Erythroblast (primary cell): ENCODE measurements around the gene MYH10.

Experiments used
- GATA1 ChIP-seq: IDR thresholded peaks from 2 replicates; pipeline ENCODE4 v1.6.1; 2011; ENCODE audit warnings: low read depth, mild to moderate bottlenecking, control low read depth, low read length, moderate library complexity
- POLR2A ChIP-seq: IDR thresholded peaks from 2 replicates; pipeline ENCODE4 v1.6.1; 2011; ENCODE audit warnings: mild to moderate bottlenecking, low read length

- TF ChIP-seq POLR2A (no peak), GATA1 (no peak)
These were observed 140.1 kb downstream of the MYH10 start for GRCh38 chr17:8490256-8491023.
